Right atrium auricular region (tissue), 2 donors: ENCODE results near the gene SASH1. TPM values are rescaled to one million over a fixed set of nuclear protein-coding genes. Genes with fewer than 3 reads are reported as not detected.

Experiments used
- DNase-seq: peaks from one replicate; pipeline ENCODE4 v3.0.0-alpha.2; 2019; ENCODE audit warnings: low spot score
- H3K27ac ChIP-seq, 2 donors: fragments of 200-600 bp; sonication (generic); 1 replicate in 1 of 2; 2 replicates in 1 of 2; pipeline ENCODE4 v1.5.1; 2016 to 2019
- H3K27me3 ChIP-seq, 2 donors: fragments of 200-600 bp; sonication (generic); one replicate each; pipeline versions ENCODE4 v1.5.1 to v1.6.0; 2017 to 2019
- H3K36me3 ChIP-seq: fragments of 200-600 bp; sonication (generic); one replicate; pipeline ENCODE4 v1.5.1; 2016
- H3K4me1 ChIP-seq, 2 donors: fragments of 200-600 bp; sonication (generic); one replicate each; pipeline versions ENCODE4 v1.5.1 to v1.6.0; 2017 to 2019
- H3K4me3 ChIP-seq, 2 donors: fragments of 200-600 bp; sonication (generic); 1 replicate in 1 of 2; 2 replicates in 1 of 2; pipeline ENCODE4 v1.5.1; 2017 to 2019; ENCODE audit warnings: mild to moderate bottlenecking in 1 of 2, moderate library complexity in 1 of 2
- H3K9me3 ChIP-seq, 2 donors: fragments of 200-600 bp; sonication (generic); one replicate each; pipeline ENCODE4 v1.5.1; 2019
- CTCF ChIP-seq, 2 donors: fragments of 200-600 bp; sonication (generic); IDR thresholded peaks; one replicate each; pipeline ENCODE4 v1.5.1; 2019; ENCODE audit warnings: antibody characterized with exemption in 2 of 2
- total RNA-seq, 2 donors: library from RNA; depleted of rRNA; stranded (reverse); fragments of >200 nt; gene quantifications; one replicate each; pipeline ENCODE4 v1.1.0, GENCODE V29; 2016

The SASH1 gene
- total RNA-seq, 2 donors from 2014 or later = 39.0 to 42.3 TPM

- Histone ChIP-seq H3K36me3 (no peaks in the 10 kb centered on the region), H3K4me3 (no peak overlapping the region), H3K27ac (no peak overlapping the region), H3K9me3 (no peaks in the 10 kb centered on the region), H3K27me3 (no peaks in the 10 kb centered on the region), H3K4me1 (peaks cover 0 to 37% of the 10 kb centered on the region in 2 donors)
- no peak for DNase-seq
- no peak for TF ChIP-seq CTCF (IDR thresholded peaks at IDR 0.05)
Measured at GRCh38 chr6:148426317-148426977, 83.8 kb downstream of the SASH1 start.

GRCh38 chr6:148427333-148427732 lies 84.7 kb downstream of the SASH1 start:
- Histone ChIP-seq H3K27ac (no peak overlapping the region), H3K4me1 (peaks cover 0 to 46% of the 10 kb centered on the region in 2 donors)

GRCh38 chr6:148429423-148429822 lies 86.8 kb downstream of the SASH1 start:
- Histone ChIP-seq H3K4me1 (peaks cover 0 to 45% of the 10 kb centered on the region in 2 donors), H3K36me3 (no peaks in the 10 kb centered on the region), H3K4me3 (no peak overlapping the region), H3K27me3 (no peaks in the 10 kb centered on the region), H3K9me3 (no peaks in the 10 kb centered on the region), H3K27ac (no peak overlapping the region)
- no peak for DNase-seq
- TF ChIP-seq CTCF (IDR thresholded peaks at IDR 0.05) = no peak

More at GRCh38 chr6:148427333-148427732, 84.7 kb downstream of the SASH1 start:
- Histone ChIP-seq H3K9me3 (no peaks in the 10 kb centered on the region), H3K27me3 (no peaks in the 10 kb centered on the region), H3K4me3 (no peak overlapping the region), H3K36me3 (no peaks in the 10 kb centered on the region)
- no peak for DNase-seq
- TF ChIP-seq CTCF (IDR thresholded peaks at IDR 0.05) = no peak

- no peaks in the 10 kb centered on the region for H3K27me3 ChIP-seq
- no peak for DNase-seq
- no peaks in the 10 kb centered on the region for H3K36me3 ChIP-seq
- H3K4me1 ChIP-seq = peaks cover 0 to 44% of the 10 kb centered on the region in 2 donors
- no peaks in the 10 kb centered on the region for H3K9me3 ChIP-seq
- no peak overlapping the region for H3K4me3 ChIP-seq
- TF ChIP-seq CTCF (IDR thresholded peaks at IDR 0.05) = no peak
- no peak overlapping the region for H3K27ac ChIP-seq
Measured at GRCh38 chr6:148430897-148431296, 88.3 kb downstream of the SASH1 start.

- Histone ChIP-seq H3K27me3 (no peaks in the 10 kb centered on the region), H3K27ac (no peak overlapping the region), H3K4me1 (peaks cover 0 to 39% of the 10 kb centered on the region in 2 donors), H3K4me3 (no peak overlapping the region), H3K9me3 (no peaks in the 10 kb centered on the region), H3K36me3 (no peaks in the 10 kb centered on the region)
- DNase-seq = no peak
- TF ChIP-seq CTCF (IDR thresholded peaks at IDR 0.05) = no peak
Measured at GRCh38 chr6:148431413-148431812, 88.8 kb downstream of the SASH1 start.

GRCh38 chr6:148431840-148432239 lies 89.2 kb downstream of the SASH1 start:
- Histone ChIP-seq H3K4me1 (peaks cover 0 to 35% of the 10 kb centered on the region in 2 donors), H3K4me3 (no peak overlapping the region), H3K27me3 (no peaks in the 10 kb centered on the region), H3K9me3 (no peaks in the 10 kb centered on the region), H3K27ac (no peak overlapping the region), H3K36me3 (no peaks in the 10 kb centered on the region)
- no peak for TF ChIP-seq CTCF (IDR thresholded peaks at IDR 0.05)
- no peak for DNase-seq
